ENCODE measurements around the gene AFF3.

Gene AFF3

DNA sequence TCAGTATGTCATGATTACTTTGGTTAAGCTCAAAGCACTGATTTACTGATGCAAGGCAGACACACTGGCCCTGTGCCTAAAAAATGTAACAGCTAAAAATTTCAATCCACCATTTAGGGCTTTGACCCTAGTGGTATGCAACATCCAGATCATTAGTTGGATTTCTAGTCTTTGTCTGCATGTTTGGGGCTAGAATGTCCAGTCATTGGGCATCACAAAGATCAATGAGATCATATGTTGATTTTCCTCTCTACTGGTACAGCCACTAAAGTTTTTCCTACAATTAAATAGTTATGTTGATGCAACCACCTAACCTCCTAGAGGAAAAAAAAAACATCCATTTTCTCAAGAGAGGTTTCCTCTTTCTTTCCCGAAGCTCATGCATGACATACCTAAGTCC, 599.1 kb downstream of the AFF3 start:
- Histone ChIP-seq H3K4me1 (ENCODE audit: control insufficient read depth, low read length) (no peaks in the 10 kb centered on the region), H3K9me3 (ENCODE audit: control insufficient read depth, insufficient read depth, low read length) (no peaks in the 10 kb centered on the region), H3K27me3 (ENCODE audit: control insufficient read depth, low read length) (no peaks in the 10 kb centered on the region), H3F3A (ENCODE audit: control insufficient read depth, insufficient read depth) (no peaks in the 10 kb centered on the region), H3K4me3 (ENCODE audit: low read length) (no peak overlapping the region), H3K36me3 (ENCODE audit: control insufficient read depth, low read length) (no peaks in the 10 kb centered on the region), H3K9me2 (replicated peaks; ENCODE audit: control insufficient read depth, low read length) (no peaks in the 10 kb centered on the region), H3K79me2 (ENCODE audit: control insufficient read depth, low read length) (no peaks in the 10 kb centered on the region), H3K27ac (ENCODE audit: low read depth, low read length) (no peak overlapping the region), H4K20me1 (ENCODE audit: control insufficient read depth, insufficient read depth, low read depth, low read length) (no peaks in the 10 kb centered on the region), H3K4me2 (ENCODE audit: low read length) (no peak overlapping the region)
- no peak for TF ChIP-seq EZH2phosphoT487 (IDR thresholded peaks at IDR 0.05; ENCODE audit: borderline replicate concordance, low read length)

- no peaks in the 10 kb centered on the region for H3K79me2 ChIP-seq (ENCODE audit: control insufficient read depth, low read length)
- no peak overlapping the region for H3K4me2 ChIP-seq (ENCODE audit: low read length)
- H3F3A ChIP-seq (ENCODE audit: control insufficient read depth, insufficient read depth), result no peaks in the 10 kb centered on the region
Measured at GRCh38 chr2:99537910-99538485, 604.4 kb downstream of the AFF3 start.

GRCh38 chr2:99524056-99524455, 618.3 kb downstream of the AFF3 start:
- Histone ChIP-seq H3K27ac (ENCODE audit: low read depth, low read length) (no peak overlapping the region), H3K36me3 (ENCODE audit: control insufficient read depth, low read length) (no peaks in the 10 kb centered on the region)

More at GRCh38 chr2:99537910-99538485, 604.4 kb downstream of the AFF3 start:
- H4K20me1 ChIP-seq (ENCODE audit: control insufficient read depth, insufficient read depth, low read depth, low read length), result no peaks in the 10 kb centered on the region
- no peak overlapping the region for H3K4me3 ChIP-seq (ENCODE audit: low read length)
- TF ChIP-seq EZH2phosphoT487 (IDR thresholded peaks at IDR 0.05; ENCODE audit: borderline replicate concordance, low read length), result no peak
- no peak for TF ChIP-seq CTCF (IDR thresholded peaks at IDR 0.05; ENCODE audit: low read depth, low read length, poor library complexity, severe bottlenecking)
- no peaks in the 10 kb centered on the region for H3K9me2 ChIP-seq (replicated peaks; ENCODE audit: control insufficient read depth, low read length)
- no peaks in the 10 kb centered on the region for H3K36me3 ChIP-seq (ENCODE audit: control insufficient read depth, low read length)
- H3K27ac ChIP-seq (ENCODE audit: low read depth, low read length), result no peak overlapping the region
- no peaks in the 10 kb centered on the region for H3K27me3 ChIP-seq (ENCODE audit: control insufficient read depth, low read length)
- H3K9me3 ChIP-seq (ENCODE audit: control insufficient read depth, insufficient read depth, low read length), result no peaks in the 10 kb centered on the region
- H3K4me1 ChIP-seq (ENCODE audit: control insufficient read depth, low read length), result no peaks in the 10 kb centered on the region

More at GRCh38 chr2:99524056-99524455, 618.3 kb downstream of the AFF3 start:
- Histone ChIP-seq H3F3A (ENCODE audit: control insufficient read depth, insufficient read depth) (no peaks in the 10 kb centered on the region), H4K20me1 (ENCODE audit: control insufficient read depth, insufficient read depth, low read depth, low read length) (no peaks in the 10 kb centered on the region), H3K4me2 (ENCODE audit: low read length) (no peak overlapping the region), H3K9me3 (ENCODE audit: control insufficient read depth, insufficient read depth, low read length) (no peaks in the 10 kb centered on the region), H3K4me3 (ENCODE audit: low read length) (no peak overlapping the region), H3K4me1 (ENCODE audit: control insufficient read depth, low read length) (no peaks in the 10 kb centered on the region), H3K9me2 (replicated peaks; ENCODE audit: control insufficient read depth, low read length) (no peaks in the 10 kb centered on the region), H3K27me3 (ENCODE audit: control insufficient read depth, low read length) (peaks cover 8% of the 10 kb centered on the region; the same call in 1 of the 2 replicates), H3K79me2 (ENCODE audit: control insufficient read depth, low read length) (no peaks in the 10 kb centered on the region)
- TF ChIP-seq CTCF (IDR thresholded peaks at IDR 0.05; ENCODE audit: low read depth, low read length, poor library complexity, severe bottlenecking), result no peak
- TF ChIP-seq EZH2phosphoT487 (IDR thresholded peaks at IDR 0.05; ENCODE audit: borderline replicate concordance, low read length), result no peak
